NCI-H345 treated with DMSO at 0.1 percent for 48 hours (cell line): Measurements from ENCODE around the gene ARSJ.

ENCODE experiments used
- DNase-seq: peaks from one replicate; lab custom pipeline; 2025; ENCODE audit not compliant: unreplicated experiment; lab: John Stamatoyannopoulos, UW

The ARSJ gene

GRCh38 chr4:113990886-113991285 lies 11.4 kb upstream of the ARSJ start:
- DNase-seq: no peak

- no peak for DNase-seq
Observed at GRCh38 chr4:113987382-113987941, 8.0 kb upstream of the ARSJ start.

- DNase-seq: no peak
Observed at GRCh38 chr4:113982181-113982580, 2.7 kb upstream of the ARSJ start.

- no peak for DNase-seq
Observed at GRCh38 chr4:113981591-113981990, 2.1 kb upstream of the ARSJ start.

GRCh38 chr4:113979905-113980615 lies 613 bp upstream of the ARSJ start:
- no peak for DNase-seq

GRCh38 chr4:113978561-113979147 lies 793 bp downstream of the ARSJ start:
- DNase-seq: no peak

- DNase-seq: no peak
Observed at GRCh38 chr4:113978105-113978504, 1.3 kb downstream of the ARSJ start.

- no peak for DNase-seq
Observed at GRCh38 chr4:113977526-113977855, 2.0 kb downstream of the ARSJ start.

GRCh38 chr4:113976741-113977525 lies 2.5 kb downstream of the ARSJ start:
- no peak for DNase-seq

GRCh38 chr4:113975578-113975977 lies 3.9 kb downstream of the ARSJ start:
- DNase-seq: no peak

- no peak for DNase-seq
Observed at GRCh38 chr4:113974467-113974866, 5.0 kb downstream of the ARSJ start.

- no peak for DNase-seq
Observed at GRCh38 chr4:113973345-113973744, 6.1 kb downstream of the ARSJ start.

GRCh38 chr4:113972781-113973180 lies 6.7 kb downstream of the ARSJ start:
- no peak for DNase-seq

- no peak for DNase-seq
Observed at GRCh38 chr4:113971706-113972360, 7.6 kb downstream of the ARSJ start.

GRCh38 chr4:113969709-113970334 lies 9.6 kb downstream of the ARSJ start:
- no peak for DNase-seq

GRCh38 chr4:113968473-113968872 lies 11.0 kb downstream of the ARSJ start:
- no peak for DNase-seq

GRCh38 chr4:113967687-113968086 lies 11.8 kb downstream of the ARSJ start:
- no peak for DNase-seq

- DNase-seq: no peak
Observed at GRCh38 chr4:113962719-113963265, 16.7 kb downstream of the ARSJ start.

- no peak for DNase-seq
Observed at GRCh38 chr4:113962016-113962347, 17.5 kb downstream of the ARSJ start.

- DNase-seq: no peak
Observed at GRCh38 chr4:113960684-113961321, 18.6 kb downstream of the ARSJ start.
